ENCODE data around the gene AVEN. TPM values are rescaled to one million over a fixed set of nuclear protein-coding genes. Genes with fewer than 3 reads are reported as not detected.
A peak's percentile ranks its signal among the peaks of the same experiment; 100 is the strongest.

AVEN gene
- total RNA-seq (10 to 100 TPM in 3 of 7 donors, 1 to 10 TPM in 4; 5.0 to 14.1 (median 9.7) TPM), polyA plus RNA-seq (1 to 10 TPM; 5.1 to 9.1 (median 8.5) TPM)
- long read RNA-seq, donor 1, partial matches to known transcripts, result 0 of 3 reads
- long read RNA-seq, donor 1, other reads (novel, unspliced or antisense), result 0 of 3 reads
- long read RNA-seq, donor 2, partial matches to known transcripts, result 0 of 4 reads
- long read RNA-seq, donor 2, other reads (novel, unspliced or antisense), result 0 of 4 reads

- Histone ChIP-seq H3K27ac (peak within 1 kb of the TSS; percentile 86 to 97 (median 91)), H3K4me3 (peak within 1 kb of the TSS; percentile 72 to 94 (median 84)), H3K27me3 (replicated peaks in 1 of 7) (no peaks in the 10 kb centered on the region), H3K4me1 (peaks cover 2 to 24% (median 14%) of the 10 kb centered on the region in 6 donors), H3K36me3 (no peaks in the 10 kb centered on the region), H3K9me3 (no peaks in the 10 kb centered on the region)
- DNase-seq, result peak; percentile 92
- WGBS, 5 donors, result 1 to 2% (median 1%) methylated on average over 33 to 82 of the region's 82 CpGs
- no peak for TF ChIP-seq POLR2AphosphoS5 (IDR thresholded peaks at IDR 0.05)
- no peak for TF ChIP-seq POLR2A (IDR thresholded peaks at IDR 0.05)
- TF ChIP-seq CTCF (IDR thresholded peaks at IDR 0.05 in 8 of 11, conservative IDR thresholded peaks at IDR 0.05 in 3 of 11), result no peak
- intact Hi-C loops (cut with DNase I; ENCODE audit: low total_unique reads), result no loop called here
Measured at GRCh38 chr15:34038871-34039789, at the start of gene AVEN. TSS of gene AVEN (minus strand) at chr15:34039204. CDS start at chr15:34039046, 158 bp downstream.

DNA sequence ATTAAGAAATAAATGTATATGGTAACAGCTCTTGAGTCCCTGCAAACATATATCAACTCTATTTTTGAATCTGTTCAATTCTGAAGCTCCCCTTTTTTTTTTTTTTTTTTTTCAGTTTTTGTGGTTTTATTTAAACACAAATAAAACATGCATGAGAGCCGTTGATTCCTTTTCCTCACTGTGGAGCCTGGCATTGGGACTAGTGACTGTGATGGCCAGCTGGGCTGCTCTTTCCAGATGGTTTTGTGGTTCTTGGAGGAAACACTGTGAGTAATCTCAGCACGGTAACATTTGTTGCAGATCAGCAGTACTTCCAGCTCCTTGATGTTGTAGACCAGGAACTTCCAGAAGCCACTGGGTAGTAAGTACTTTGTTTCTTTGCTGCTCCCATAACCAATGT, 46.7 kb upstream of the AVEN start:
- Histone ChIP-seq H3K4me1 (no peaks in the 10 kb centered on the region), H3K27ac (no peak overlapping the region), H3K27me3 (replicated peaks in 1 of 7) (no peaks in the 10 kb centered on the region), H3K4me3 (no peak overlapping the region), H3K9me3 (no peaks in the 10 kb centered on the region), H3K36me3 (peaks cover 3 to 91% (median 68%) of the 10 kb centered on the region in 6 donors)
- TF ChIP-seq CTCF (IDR thresholded peaks at IDR 0.05 in 8 of 11, conservative IDR thresholded peaks at IDR 0.05 in 3 of 11) (no peak), POLR2AphosphoS5 (IDR thresholded peaks at IDR 0.05) (no peak), POLR2A (IDR thresholded peaks at IDR 0.05) (no peak)
- no peak for DNase-seq
- intact Hi-C loops (cut with DNase I; ENCODE audit: low total_unique reads), result no loop called here
- 72 to 90% (median 77%) methylated on average over 2 of the region's 2 CpGs for WGBS, 5 donors

DNA sequence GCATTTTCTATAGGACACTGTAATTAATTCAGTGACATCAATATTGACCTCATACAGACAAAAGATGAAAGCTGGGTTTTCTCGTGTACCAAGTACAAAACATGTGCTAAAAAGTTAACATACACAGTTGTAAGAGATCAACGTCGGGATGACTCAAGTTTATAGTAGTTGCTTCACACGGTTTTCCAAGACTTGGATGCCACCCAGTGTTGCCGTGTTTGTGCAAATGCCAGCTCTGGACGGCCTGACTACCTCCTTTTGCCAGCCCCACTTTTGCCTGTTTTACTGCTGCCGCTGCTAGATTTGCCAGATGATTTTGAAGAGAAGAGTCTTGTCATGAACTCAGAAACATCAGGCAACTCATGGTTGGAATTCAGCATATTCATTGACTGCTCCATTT, 45.1 kb upstream of the AVEN start:
- Histone ChIP-seq H3K9me3 (no peaks in the 10 kb centered on the region), H3K4me3 (no peak overlapping the region), H3K27ac (no peak overlapping the region), H3K4me1 (no peaks in the 10 kb centered on the region), H3K36me3 (peaks cover 3 to 77% (median 56%) of the 10 kb centered on the region in 6 donors), H3K27me3 (replicated peaks in 1 of 7) (no peaks in the 10 kb centered on the region)
- no peak for DNase-seq
- WGBS, 5 donors, result 86 to 93% (median 87%) methylated on average over 7 of the region's 7 CpGs
- intact Hi-C loops (cut with DNase I; ENCODE audit: low total_unique reads), result no loop called here
- no peak for TF ChIP-seq POLR2AphosphoS5 (IDR thresholded peaks at IDR 0.05)
- no peak for TF ChIP-seq POLR2A (IDR thresholded peaks at IDR 0.05)
- TF ChIP-seq CTCF (IDR thresholded peaks at IDR 0.05 in 8 of 11, conservative IDR thresholded peaks at IDR 0.05 in 3 of 11), result no peak

- no peaks in the 10 kb centered on the region for H3K27me3 ChIP-seq (replicated peaks in 1 of 7)
- H3K4me3 ChIP-seq, result no peak overlapping the region
- peaks cover 0 to 43% (median 20%) of the 10 kb centered on the region in 6 donors for H3K36me3 ChIP-seq
- no peak overlapping the region for H3K27ac ChIP-seq
- DNase-seq, result no peak
- TF ChIP-seq CTCF (IDR thresholded peaks at IDR 0.05 in 8 of 11, conservative IDR thresholded peaks at IDR 0.05 in 3 of 11), result no peak
- TF ChIP-seq POLR2A (IDR thresholded peaks at IDR 0.05), result no peak
- no peak for TF ChIP-seq POLR2AphosphoS5 (IDR thresholded peaks at IDR 0.05)
- intact Hi-C loops (cut with DNase I; ENCODE audit: low total_unique reads), result no loop called here
- peaks cover 0 to 7% (median 2%) of the 10 kb centered on the region in 8 donors for H3K9me3 ChIP-seq
- H3K4me1 ChIP-seq, result no peaks in the 10 kb centered on the region
- 94 to 99% (median 95%) methylated on average over 4 of the region's 4 CpGs for WGBS, 5 donors
Measured at GRCh38 chr15:34079904-34080303, 40.9 kb upstream of the AVEN start.

Measured in spleen (tissue), 13 donors.